Coronary artery (tissue), 2 donors: ENCODE data around the gene APOM.

Experiments used
- DNase-seq: peaks from one replicate; pipeline ENCODE4 v3.0.0-alpha.2; 2017; ENCODE audit warnings: low spot score
- H3K27ac ChIP-seq, 2 donors: fragments of 200-600 bp; sonication (generic); one replicate each; pipeline ENCODE4 v1.5.1; 2016 to 2019
- H3K4me3 ChIP-seq: fragments of 200-600 bp; sonication (generic); 2 replicates; pipeline ENCODE4 v1.5.1; 2016; ENCODE audit warnings: mild to moderate bottlenecking, moderate library complexity
- TF ChIP-seq, protein P1 (sequence below): fragments of 200-600 bp; sonication (generic); IDR thresholded peaks from one replicate; pipeline ENCODE4 v1.5.1; 2019; ENCODE audit warnings: antibody characterized with exemption

The APOM gene

DNA sequence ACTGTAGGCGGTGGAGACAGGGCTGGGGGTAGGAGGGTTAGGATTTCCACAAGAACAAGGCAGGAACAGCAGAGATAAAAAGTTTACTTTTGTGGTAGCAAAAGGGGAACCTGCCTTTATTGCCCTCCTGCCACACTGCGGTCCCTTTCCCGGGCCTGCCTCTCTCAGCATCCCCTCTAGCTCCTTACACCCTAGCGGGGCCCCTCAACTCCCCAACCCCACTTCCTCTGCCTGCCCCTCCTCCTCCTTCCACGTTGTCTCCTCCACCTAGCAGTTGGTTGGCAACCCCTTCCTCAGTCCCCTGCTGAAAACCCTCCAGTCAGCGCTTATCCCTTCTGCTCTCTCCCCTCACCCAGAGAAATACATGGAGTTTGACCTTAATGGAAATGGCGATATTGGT, 39.9 kb upstream of the APOM start:
- H3K4me3 ChIP-seq: peak overlapping the region; percentile 54
- TF ChIP-seq, protein P1, sequence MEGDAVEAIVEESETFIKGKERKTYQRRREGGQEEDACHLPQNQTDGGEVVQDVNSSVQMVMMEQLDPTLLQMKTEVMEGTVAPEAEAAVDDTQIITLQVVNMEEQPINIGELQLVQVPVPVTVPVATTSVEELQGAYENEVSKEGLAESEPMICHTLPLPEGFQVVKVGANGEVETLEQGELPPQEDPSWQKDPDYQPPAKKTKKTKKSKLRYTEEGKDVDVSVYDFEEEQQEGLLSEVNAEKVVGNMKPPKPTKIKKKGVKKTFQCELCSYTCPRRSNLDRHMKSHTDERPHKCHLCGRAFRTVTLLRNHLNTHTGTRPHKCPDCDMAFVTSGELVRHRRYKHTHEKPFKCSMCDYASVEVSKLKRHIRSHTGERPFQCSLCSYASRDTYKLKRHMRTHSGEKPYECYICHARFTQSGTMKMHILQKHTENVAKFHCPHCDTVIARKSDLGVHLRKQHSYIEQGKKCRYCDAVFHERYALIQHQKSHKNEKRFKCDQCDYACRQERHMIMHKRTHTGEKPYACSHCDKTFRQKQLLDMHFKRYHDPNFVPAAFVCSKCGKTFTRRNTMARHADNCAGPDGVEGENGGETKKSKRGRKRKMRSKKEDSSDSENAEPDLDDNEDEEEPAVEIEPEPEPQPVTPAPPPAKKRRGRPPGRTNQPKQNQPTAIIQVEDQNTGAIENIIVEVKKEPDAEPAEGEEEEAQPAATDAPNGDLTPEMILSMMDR: no peak
- H3K27ac ChIP-seq: peak overlapping the region in 1 of 2 donors; percentile 74
- DNase-seq: no peak

DNA sequence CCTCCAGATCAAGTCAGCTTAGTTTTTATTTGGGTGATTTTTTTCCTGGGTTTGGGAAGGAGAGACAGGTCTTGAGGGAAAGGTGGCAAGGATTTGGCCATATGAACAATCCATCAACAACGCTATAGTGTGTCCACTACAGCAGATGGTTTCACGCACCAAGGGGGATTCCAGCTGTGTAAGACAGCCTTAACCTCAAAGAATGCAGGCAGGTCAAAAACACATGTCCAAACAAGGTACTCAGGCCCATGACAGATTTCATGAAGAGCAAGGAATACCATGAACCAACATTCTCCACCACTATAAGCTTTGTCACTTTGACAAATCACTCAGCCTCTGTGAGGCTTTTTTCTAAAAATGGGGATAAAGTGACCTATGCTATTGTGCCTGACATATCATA, 38.7 kb upstream of the APOM start:
- Histone ChIP-seq H3K4me3 (no peak overlapping the region), H3K27ac (no peak overlapping the region)
- DNase-seq: no peak
- TF ChIP-seq, protein P1: no peak

DNA sequence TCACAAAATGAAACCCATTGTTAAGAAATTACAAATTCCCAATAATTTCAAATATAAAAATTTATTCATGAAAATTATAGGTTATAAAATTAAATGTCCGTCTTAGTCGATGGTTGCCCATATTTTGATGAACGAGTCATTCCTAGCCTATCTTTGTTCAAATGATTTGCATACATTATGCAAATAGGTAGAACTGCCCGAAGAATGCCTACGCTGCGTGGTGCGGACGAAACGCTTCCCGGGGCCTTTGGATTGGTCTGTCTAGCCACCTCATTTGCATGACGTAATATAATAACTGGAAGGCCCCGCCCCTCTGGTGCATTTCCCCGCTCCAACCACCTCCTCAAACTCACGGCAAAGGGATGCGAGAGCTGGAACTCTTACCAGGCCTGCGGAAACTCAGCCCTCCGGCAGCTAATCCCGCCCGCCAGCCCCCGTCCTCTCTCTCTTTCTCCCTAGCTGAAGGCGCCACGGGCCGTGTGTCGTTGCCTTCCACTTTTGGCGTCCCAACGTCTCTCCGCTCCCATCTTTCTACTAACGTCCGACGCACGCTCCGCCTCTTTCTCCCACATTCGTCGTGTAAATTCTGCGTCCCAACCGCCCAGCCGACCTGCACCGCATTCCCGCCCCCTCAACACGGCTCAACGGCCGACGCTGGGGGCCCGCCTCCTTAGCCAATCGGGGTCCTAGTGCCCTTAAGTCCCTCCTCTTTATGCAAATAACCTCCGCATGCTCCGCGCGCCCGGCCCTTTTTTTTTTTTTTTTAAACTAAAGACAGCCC, 35.7 kb upstream of the APOM start:
- peak; percentile 99 for DNase-seq
- peak overlapping the region; percentile 89 for H3K4me3 ChIP-seq
- H3K27ac ChIP-seq: peak overlapping the region; percentile 97 to 98
- TF ChIP-seq, protein P1: no peak

DNA sequence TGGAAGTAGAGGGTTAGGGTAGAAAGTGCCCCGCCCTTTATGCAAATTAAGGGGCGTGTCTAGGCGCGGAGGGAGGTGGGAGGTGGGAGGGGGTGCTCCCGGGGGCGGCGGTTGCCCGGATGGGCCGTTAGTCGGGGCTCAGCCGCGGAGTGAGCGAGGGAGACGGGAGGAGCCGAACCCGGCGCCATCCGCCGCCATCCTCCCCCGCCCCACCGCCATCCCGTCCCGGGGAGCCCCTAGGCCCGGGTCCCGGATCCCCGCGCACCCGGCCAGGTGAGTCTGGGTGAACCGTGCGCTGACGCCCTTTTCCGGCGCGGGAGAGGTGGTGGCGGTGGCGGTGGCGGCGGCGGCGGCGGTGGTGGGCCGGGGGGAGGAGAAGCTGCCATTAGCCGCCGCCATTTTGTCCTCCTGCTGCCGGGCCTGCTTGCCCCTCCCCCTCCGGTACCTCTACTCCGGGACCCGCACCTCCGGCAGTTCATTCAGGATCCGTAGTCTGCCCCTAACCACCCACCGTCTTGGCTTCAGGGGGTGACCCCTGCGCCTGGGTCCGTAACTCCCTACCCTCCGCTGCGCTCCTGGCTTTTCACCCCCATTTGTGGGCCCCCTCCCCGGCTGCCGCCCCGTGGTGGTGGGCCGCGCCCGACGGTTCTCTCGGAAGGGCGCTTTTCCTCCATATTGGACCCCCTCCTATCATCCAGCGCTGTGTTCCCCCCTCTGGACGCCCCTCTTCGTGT, 34.9 kb upstream of the APOM start, which contains the start of gene PRRC2A:
Gene PRRC2A, plus strand, starts transcription at position 130 of the 734 bp plus-strand sequence. CDS start 2,075 bp downstream, outside the sequence.
- DNase-seq: peak; percentile 92
- TF ChIP-seq, protein P1: no peak
- peak within 1 kb of the TSS; percentile 97 to 98 for H3K27ac ChIP-seq
- peak within 1 kb of the TSS; percentile 89 for H3K4me3 ChIP-seq

DNA sequence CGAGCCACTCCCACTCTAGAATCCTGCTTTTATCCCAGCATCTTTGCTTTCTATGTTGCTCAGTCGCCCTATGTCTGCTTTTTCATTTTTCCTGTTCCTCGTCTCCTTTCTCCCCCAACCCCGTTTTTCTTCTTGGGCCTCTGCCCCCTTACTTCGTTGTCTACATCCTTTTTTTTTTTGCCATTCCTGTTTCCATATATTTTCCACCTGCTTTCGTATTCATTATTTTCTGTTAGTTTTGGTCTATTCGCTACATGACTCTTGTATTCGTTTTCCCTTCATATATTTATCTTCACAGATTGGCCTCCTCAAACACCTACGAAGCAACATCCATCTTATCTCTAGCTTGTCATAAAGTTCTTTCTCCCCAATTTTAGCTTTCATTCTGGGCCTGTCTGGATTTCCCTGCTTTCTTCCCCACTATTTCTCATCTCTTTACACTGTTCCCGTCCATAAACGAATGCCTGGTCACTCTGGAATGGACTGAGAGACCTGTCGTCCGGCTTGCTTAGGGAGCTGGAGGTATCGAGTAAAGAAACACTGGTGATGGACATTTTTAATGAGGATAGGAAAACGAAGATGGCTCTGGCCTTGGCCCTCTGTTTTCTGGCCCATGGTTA, 34.3 kb upstream of the APOM start:
- no peak for DNase-seq
- Histone ChIP-seq H3K4me3 (peak overlapping the region; percentile 89), H3K27ac (peak overlapping the region; percentile 97 to 98)
- TF ChIP-seq, protein P1: no peak

DNA sequence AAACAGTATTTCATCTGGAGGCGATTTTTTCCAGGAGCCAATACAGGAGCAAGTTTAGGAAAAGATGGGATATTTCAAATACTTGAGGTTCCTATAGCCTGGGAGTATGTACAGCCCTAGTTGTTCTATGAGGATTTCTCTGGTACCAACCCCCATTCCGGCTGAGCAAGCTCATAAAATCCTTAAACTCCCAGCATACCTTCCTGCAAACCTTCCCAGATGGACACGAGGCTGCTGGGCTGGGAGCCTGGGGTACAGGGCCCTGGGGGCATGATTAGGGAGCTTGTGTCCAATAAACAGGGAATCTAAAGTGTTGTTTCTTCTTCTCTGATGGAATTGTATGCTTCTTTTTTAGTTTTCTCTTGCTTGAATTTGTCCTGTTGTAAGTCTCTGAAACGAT, 33.7 kb upstream of the APOM start:
- TF ChIP-seq, protein P1: no peak
- no peak for DNase-seq
- Histone ChIP-seq H3K27ac (peak overlapping the region; percentile 74 to 98), H3K4me3 (peak overlapping the region; percentile 89)
